MCF 10A (cell line): ENCODE data around the gene USH2A. TPM values are rescaled to one million over a fixed set of nuclear protein-coding genes. Genes with fewer than 3 reads are reported as not detected.

Source experiments
- BruUV-seq: library from RNA; stranded (reverse); fragments of 400-500 nt; replicated peaks from 2 replicates; lab custom pipeline; 2021; lab: Mats Ljungman, UMichigan
- CTCF ChIA-PET: fragments of 300-600 bp; sonication (Branson Sonifier 250); formaldehyde crosslinking; extraction: SDS; loops from one replicate; lab custom pipeline; 2021; ENCODE audit warnings: antibody characterized with exemption, inconsistent platforms; lab: Yijun Ruan, JAX
- POLR2A ChIA-PET: fragments of 300-600, 350-650 bp; sonication (Branson Sonifier 250); formaldehyde crosslinking; extraction: SDS; loops from one replicate; lab custom pipeline; 2020; ENCODE audit warnings: antibody characterized with exemption, inconsistent platforms; lab: Yijun Ruan, JAX
- DNase-seq: peaks from one replicate; pipeline ENCODE4 v3.0.0-alpha.2; 2018; ENCODE audit not compliant: unreplicated experiment
- H3K27ac Mint-ChIP-seq: one replicate; pipeline ENCODE4 v1.8.0; 2022; ENCODE audit warnings: mild to moderate bottlenecking, low read depth, mixed read lengths; ENCODE audit not compliant: unreplicated experiment
- H3K27me3 Mint-ChIP-seq: one replicate; pipeline ENCODE4 v1.8.0; 2022; ENCODE audit warnings: mixed read lengths; ENCODE audit not compliant: insufficient read depth, unreplicated experiment
- H3K36me3 Mint-ChIP-seq: one replicate; pipeline ENCODE4 v1.8.0; 2022; ENCODE audit warnings: mild to moderate bottlenecking, moderate library complexity, mixed read lengths; ENCODE audit not compliant: insufficient read depth, unreplicated experiment
- H3K4me1 Mint-ChIP-seq: one replicate; pipeline ENCODE4 v1.8.0; 2022; ENCODE audit warnings: mixed read lengths; ENCODE audit not compliant: insufficient read depth, unreplicated experiment
- H3K4me3 Mint-ChIP-seq: one replicate; pipeline ENCODE4 v1.8.0; 2022; ENCODE audit warnings: mild to moderate bottlenecking, moderate library complexity, mixed read lengths; ENCODE audit not compliant: unreplicated experiment
- H3K9me3 Mint-ChIP-seq: one replicate; pipeline ENCODE4 v1.8.0; 2022; ENCODE audit warnings: mixed read lengths; ENCODE audit not compliant: unreplicated experiment
- intact Hi-C: fragments of 100-400 bp; cut with micrococcal nuclease; formaldehyde crosslinking; loops from 2 replicates; pipeline ENCODE4 v1.14.1; 2022
- total RNA-seq: library from RNA; stranded (reverse); gene quantifications from 2 replicates; pipeline ENCODE4 v1.2.3, GENCODE V29; 2022
- TF ChIP-seq, protein P1 (sequence below): fragments of 200-600 bp; IDR thresholded peaks from one replicate; pipeline ENCODE4 v1.8.0; 2022; ENCODE audit warnings: antibody characterized with exemption, mild to moderate bottlenecking; ENCODE audit not compliant: unreplicated experiment

The USH2A gene
- total RNA-seq, 1 experiment from 2014 or later: not detected

DNA sequence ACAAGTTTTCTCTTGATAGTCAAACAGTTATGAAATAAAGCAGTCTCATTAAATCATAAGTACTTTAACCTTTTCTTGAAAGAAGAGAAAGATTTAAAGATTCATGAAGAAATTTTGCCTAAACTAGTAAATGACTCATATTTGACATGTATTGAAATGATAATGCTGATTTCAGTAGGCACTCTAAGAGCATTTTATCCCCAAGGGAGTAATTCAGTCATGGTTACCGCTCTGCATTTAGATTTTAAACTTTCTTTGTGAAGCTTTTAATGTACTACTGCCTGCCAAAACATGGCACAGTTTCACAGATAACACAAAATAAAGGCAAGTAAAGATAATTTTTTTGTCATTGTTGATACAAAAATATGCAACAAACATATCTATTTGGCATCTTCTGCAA lies 6.8 kb downstream of the USH2A start:
- no peaks in the 10 kb centered on the region for H3K4me1 Mint-ChIP-seq
- no peak for DNase-seq
- no TSS peak for BruUV-seq
- no peak overlapping the region for H3K4me3 Mint-ChIP-seq
- H3K36me3 Mint-ChIP-seq: no peaks in the 10 kb centered on the region
- TF ChIP-seq, protein P1, sequence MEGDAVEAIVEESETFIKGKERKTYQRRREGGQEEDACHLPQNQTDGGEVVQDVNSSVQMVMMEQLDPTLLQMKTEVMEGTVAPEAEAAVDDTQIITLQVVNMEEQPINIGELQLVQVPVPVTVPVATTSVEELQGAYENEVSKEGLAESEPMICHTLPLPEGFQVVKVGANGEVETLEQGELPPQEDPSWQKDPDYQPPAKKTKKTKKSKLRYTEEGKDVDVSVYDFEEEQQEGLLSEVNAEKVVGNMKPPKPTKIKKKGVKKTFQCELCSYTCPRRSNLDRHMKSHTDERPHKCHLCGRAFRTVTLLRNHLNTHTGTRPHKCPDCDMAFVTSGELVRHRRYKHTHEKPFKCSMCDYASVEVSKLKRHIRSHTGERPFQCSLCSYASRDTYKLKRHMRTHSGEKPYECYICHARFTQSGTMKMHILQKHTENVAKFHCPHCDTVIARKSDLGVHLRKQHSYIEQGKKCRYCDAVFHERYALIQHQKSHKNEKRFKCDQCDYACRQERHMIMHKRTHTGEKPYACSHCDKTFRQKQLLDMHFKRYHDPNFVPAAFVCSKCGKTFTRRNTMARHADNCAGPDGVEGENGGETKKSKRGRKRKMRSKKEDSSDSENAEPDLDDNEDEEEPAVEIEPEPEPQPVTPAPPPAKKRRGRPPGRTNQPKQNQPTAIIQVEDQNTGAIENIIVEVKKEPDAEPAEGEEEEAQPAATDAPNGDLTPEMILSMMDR: no peak
- intact Hi-C loops: no loop called here
- ChIA-PET CTCF (interaction anchor here (0.6 to 1.1 kb wide), 2 partner anchors 195 to 307 kb away, joined by 3 read pairs; no protein-coding TSS in a partner anchor), POLR2A (no interaction called here)
- H3K9me3 Mint-ChIP-seq: no peaks in the 10 kb centered on the region
- no peak overlapping the region for H3K27ac Mint-ChIP-seq
- peaks cover 86% of the 10 kb centered on the region for H3K27me3 Mint-ChIP-seq

DNA sequence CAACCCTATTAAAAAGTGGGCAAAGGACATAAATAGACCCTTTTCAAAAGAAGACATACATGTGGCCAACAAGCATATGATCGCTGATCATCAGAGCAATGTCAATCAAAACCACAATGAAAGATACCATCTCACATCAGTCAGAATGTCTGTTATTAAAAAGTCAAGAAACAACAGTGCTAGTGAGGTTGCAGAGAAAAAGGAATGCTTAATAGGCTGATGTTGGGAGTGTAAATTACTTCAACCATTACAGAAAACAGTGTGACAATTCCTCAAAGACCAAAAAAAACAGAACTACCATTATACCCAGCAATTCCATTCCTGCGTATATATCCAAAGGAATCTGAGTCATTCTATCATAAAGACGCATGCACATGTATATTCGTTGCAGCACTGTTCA lies 13.2 kb downstream of the USH2A start:
- Mint-ChIP-seq H3K9me3 (no peaks in the 10 kb centered on the region), H3K4me1 (no peaks in the 10 kb centered on the region), H3K4me3 (no peak overlapping the region), H3K27ac (no peak overlapping the region), H3K36me3 (no peaks in the 10 kb centered on the region), H3K27me3 (peaks cover 81% of the 10 kb centered on the region)
- POLR2A ChIA-PET: no interaction called here
- DNase-seq: no peak
- BruUV-seq: no TSS peak
- intact Hi-C loops: loop anchor here (5.0 kb wide), 1 partner anchor 67 kb away; no protein-coding TSS in a partner anchor
- CTCF ChIA-PET: interaction anchor here (0.6 kb wide), 2 partner anchors 250 to 727 kb away, joined by 3 read pairs; no protein-coding TSS in a partner anchor
- TF ChIP-seq, protein P1: no peak

DNA sequence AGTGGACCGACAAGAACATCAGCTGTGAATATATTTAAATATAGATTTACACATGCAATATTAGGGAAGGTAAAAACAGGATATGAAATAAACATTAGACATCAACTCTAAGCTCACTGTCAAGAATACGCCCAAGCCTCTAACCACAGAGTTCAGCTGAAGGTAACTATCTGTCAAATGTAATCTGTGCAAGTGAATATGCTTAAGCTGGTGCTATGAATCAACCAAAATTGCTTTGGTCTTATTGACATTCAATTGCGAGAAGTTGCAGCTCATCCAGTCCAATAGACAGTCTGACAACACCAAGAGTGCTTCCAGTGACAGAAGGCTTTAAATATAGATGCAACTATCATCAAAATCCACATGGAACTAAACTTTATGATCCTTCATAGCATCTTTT lies 32.3 kb downstream of the USH2A start:
- ChIA-PET POLR2A (no interaction called here), CTCF (interaction anchor here (0.6 to 0.7 kb wide), 2 partner anchors 322 to 1753 kb away, joined by 3 to 4 read pairs; no protein-coding TSS in a partner anchor)
- intact Hi-C loops: no loop called here
- Mint-ChIP-seq H3K4me3 (no peak overlapping the region), H3K27me3 (peaks cover 85% of the 10 kb centered on the region), H3K27ac (no peak overlapping the region), H3K36me3 (no peaks in the 10 kb centered on the region), H3K9me3 (no peaks in the 10 kb centered on the region), H3K4me1 (no peaks in the 10 kb centered on the region)
- TF ChIP-seq, protein P1: no peak
- BruUV-seq: no TSS peak
- DNase-seq: no peak

DNA sequence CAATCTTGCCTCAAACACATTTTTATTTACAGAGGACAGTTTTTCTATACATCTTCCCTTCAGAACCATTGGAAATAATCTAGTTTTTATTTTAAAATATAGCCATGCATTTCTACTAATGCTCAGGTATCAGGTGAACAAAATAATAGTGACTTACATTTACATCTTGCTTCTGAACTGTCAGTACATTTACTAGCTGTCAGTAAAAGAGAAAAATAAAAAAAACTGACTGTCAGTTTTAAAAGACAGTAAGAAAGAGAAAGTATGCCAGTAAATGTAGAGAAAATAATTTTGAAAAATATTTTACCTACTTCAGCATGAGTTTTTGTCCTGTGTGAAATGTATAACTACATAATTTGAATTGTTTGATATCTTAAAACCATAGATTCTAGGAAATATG lies 33.5 kb downstream of the USH2A start:
- ChIA-PET CTCF (no interaction called here), POLR2A (no interaction called here)
- TF ChIP-seq, protein P1: no peak
- Mint-ChIP-seq H3K4me1 (no peaks in the 10 kb centered on the region), H3K27me3 (peaks cover 86% of the 10 kb centered on the region), H3K36me3 (no peaks in the 10 kb centered on the region), H3K4me3 (no peak overlapping the region), H3K9me3 (no peaks in the 10 kb centered on the region), H3K27ac (no peak overlapping the region)
- intact Hi-C loops: no loop called here
- no TSS peak for BruUV-seq
- no peak for DNase-seq
